Fibroblast of peridontal ligament (primary cell): ENCODE data around the gene TAF1A.

Experiments
- DNase-seq: peaks from one replicate; pipeline ENCODE4 v3.0.0-alpha.2; 2010; ENCODE audit errors: extremely low read depth

TAF1A gene

GRCh38 chr1:222535455-222535854 lies 54.3 kb downstream of the TAF1A start:
- no peak for DNase-seq

GRCh38 chr1:222530852-222531251 lies 58.9 kb downstream of the TAF1A start:
- no peak for DNase-seq

GRCh38 chr1:222529916-222530315 lies 59.8 kb downstream of the TAF1A start:
- no peak for DNase-seq

- no peak for DNase-seq
Measured at GRCh38 chr1:222529181-222529580, 60.6 kb downstream of the TAF1A start.

- no peak for DNase-seq
Measured at GRCh38 chr1:222525951-222526350, 63.8 kb downstream of the TAF1A start.

DNA sequence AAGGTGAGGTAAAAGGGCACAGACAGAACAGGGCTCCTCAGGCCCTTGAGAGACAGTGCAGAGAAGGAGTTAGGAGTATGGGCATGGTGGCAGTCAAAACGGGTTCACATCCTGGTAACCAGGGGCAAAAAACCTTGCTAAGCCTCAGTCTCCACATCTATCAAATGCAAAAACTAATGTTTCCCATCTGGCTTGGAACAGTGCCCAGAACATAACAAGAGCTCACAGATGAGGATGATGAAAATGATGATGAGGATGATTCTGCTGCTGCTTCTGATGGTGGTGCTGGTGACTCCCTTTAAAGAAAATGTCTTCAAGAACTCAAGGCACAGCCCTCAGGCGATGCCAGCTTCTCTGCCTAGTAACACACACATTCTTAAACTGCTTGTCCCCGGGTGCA lies 65.9 kb downstream of the TAF1A start:
- DNase-seq, result peak; percentile 71

DNA sequence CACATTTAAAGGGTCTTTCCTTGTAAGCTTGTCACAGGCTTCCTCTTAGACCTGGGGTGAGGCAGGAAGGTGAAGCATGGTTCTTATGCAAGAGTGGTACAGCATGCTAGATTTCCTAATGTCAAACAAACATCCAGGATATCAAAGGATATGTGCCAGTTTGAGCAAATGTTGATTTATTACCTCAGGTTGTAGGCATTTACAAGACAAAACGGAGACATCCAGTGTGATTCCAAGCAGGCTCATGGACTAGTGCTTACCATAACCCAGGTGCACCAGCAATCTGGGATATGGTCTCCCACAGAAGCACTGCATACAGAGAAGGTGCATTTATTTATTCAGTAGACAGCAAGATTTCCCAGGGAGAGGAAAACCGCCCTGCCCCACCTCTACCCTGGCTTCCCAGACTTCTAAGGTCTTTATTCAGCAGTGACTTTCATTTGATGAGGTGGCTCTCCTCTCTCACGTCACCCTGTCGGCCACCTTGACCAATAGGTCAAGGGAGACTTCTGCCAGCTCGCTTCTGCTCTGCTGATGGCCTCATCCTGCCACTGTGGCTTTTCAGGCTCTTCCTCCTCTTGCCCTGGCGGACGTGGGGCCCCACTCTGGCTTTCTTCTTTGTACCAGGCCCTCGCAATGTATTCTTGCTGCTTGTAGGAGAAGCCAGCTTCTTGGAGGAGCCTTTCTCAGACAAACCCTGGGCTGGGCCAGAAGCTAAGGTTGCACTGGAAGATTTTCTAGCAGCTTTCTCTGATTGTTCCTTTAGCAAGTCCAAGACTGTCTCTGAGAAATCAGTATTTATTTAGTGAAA lies 67.4 kb downstream of the TAF1A start:
- DNase-seq, result no peak

DNA sequence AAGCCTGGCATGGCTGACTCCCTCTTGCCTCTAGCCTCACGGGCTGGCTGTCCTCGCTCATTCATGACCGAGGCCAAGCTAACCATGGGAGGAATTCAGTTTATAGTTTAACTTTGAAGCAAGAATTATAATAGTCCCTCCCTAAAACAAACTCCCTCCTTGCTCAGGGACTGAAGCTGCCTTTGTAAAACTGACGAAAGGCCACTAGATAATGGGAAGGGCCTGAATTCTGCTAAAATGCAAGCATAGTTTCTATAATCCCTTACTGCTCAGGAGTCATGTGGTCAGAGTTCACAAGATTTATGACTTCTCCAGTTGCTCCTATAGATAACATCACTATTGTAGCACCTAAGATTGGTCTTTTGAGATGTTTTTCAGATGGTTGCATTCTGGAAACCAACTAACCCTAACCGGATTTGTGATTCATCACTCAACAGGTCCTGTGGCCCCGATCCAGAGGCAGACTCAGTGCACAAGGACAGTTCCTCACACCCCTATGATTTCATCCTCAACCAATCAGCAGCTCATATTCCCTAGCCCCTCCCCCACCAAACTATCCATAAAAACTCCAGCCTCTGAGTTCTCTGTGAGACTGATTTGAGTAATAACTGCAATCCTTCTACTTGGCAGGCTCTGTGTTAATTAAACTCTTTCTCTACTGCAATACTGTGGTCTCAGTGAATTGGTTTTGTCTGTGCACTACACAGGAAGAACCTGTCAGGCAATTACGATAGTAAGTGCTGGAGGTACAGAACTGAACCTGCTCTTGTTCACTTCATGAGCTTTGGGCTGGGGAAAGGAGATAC lies 68.2 kb downstream of the TAF1A start:
- peak; percentile 42 for DNase-seq
